Measurements from ENCODE around the gene SRSF4. TPM values are rescaled to one million over a fixed set of nuclear protein-coding genes. Genes with fewer than 3 reads are reported as not detected.

Gene SRSF4
- total RNA-seq, 4 donors from 2014 or later, result 75.3 to 117 (median 88.1) TPM

- DNase-seq (ENCODE audit: low spot score), result no peak
- no peak for TF ChIP-seq CTCF (IDR thresholded peaks at IDR 0.05)
- ATAC-seq (ENCODE audit: low FRiP score), result no peak
Measured at GRCh38 chr1:29126198-29126597, 55.5 kb downstream of the SRSF4 start.

- no peak for DNase-seq (ENCODE audit: low spot score)
- ATAC-seq (ENCODE audit: low FRiP score), result no peak
- no peak for TF ChIP-seq CTCF (IDR thresholded peaks at IDR 0.05)
Measured at GRCh38 chr1:29125788-29126187, 55.9 kb downstream of the SRSF4 start.

DNA sequence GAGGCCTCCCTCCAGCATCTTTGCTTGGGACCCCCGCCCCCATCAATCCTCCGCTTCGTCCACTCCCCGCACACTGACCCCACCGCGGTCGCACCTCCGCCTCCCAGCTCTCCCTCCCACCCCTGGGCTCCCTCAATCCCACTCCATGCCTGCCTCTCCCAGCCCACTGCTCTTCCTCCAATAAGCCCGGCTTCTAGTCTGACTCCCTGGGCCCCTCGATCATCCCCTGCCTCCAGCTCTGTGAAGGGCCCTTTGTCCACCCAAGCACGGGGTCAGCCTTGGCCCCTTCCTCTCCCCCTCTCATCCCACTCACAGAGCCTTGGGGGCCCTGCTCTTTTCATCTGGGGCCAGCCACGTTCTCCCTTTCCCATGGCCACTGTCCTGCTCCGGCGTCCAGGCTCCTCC, 56.5 kb downstream of the SRSF4 start:
- DNase-seq (ENCODE audit: low spot score) (no peak), ATAC-seq (ENCODE audit: low FRiP score) (no peak)
- TF ChIP-seq CTCF (IDR thresholded peaks at IDR 0.05), result no peak

- TF ChIP-seq CTCF (IDR thresholded peaks at IDR 0.05), result peak in 2 of 3 donors; percentile 75 to 85
- DNase-seq (ENCODE audit: low spot score), result peak; percentile 54
- ATAC-seq (ENCODE audit: low FRiP score), result peak; percentile 72
Measured at GRCh38 chr1:29124366-29125236, 57.1 kb downstream of the SRSF4 start.

DNA sequence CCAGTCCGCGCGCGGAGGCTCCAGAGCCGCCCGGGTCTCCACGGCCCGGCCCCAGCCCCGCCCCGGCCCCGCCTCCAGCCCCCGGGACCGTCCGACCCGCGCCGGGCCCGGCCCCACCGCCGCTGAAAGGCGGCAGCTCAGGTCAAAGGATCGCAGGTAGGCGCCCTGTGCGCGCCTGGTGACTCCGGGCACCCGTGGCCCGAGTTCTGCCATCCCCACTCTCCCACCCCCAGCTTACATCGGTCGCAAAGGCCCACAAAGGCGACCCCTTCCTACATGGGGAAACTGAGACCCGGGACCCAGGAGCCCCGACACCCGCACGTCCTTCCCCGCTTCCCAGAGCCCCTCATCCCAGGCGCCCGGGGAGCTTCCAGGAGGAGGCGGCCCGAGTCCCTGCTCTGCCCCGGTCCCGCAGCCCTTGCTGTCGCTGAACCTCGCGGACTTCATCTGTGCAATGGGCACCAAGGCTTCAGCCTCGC, 57.8 kb downstream of the SRSF4 start, which contains the start of gene TMEM200B:
TSS of gene TMEM200B (minus strand) at position 17 of the 479 bp plus-strand sequence. CDS start 2,075 bp downstream, outside the sequence.
- peak; percentile 31 for ATAC-seq (ENCODE audit: low FRiP score)
- no peak for DNase-seq (ENCODE audit: low spot score)
- no peak for TF ChIP-seq CTCF (IDR thresholded peaks at IDR 0.05)

GRCh38 chr1:29123053-29123886, 58.4 kb downstream of the SRSF4 start:
- DNase-seq (ENCODE audit: low spot score) (no peak), ATAC-seq (ENCODE audit: low FRiP score) (peak; percentile 8)
- no peak for TF ChIP-seq CTCF (IDR thresholded peaks at IDR 0.05)

Measured in omental fat pad (tissue), 4 donors.